Measurements from ENCODE around the gene NRIP3.
A peak's percentile ranks its signal among the peaks of the same experiment; 100 is the strongest.

NRIP3 gene

GRCh38 chr11:9003573-9004182 is at the start of gene NRIP3:
Gene NRIP3 (minus strand): TSS chr11:9004001. CDS start chr11:9003935, 66 bp downstream.
- peak; percentile 68 for DNase-seq

GRCh38 chr11:9052316-9052715 is 48.5 kb upstream of the NRIP3 start:
- no peak for DNase-seq

GRCh38 chr11:9049959-9050358 is 46.2 kb upstream of the NRIP3 start:
- no peak for DNase-seq

- peak; percentile 54 for DNase-seq
These were observed 44.2 kb upstream of the NRIP3 start for GRCh38 chr11:9047964-9048523.

- DNase-seq: no peak
These were observed 42.7 kb upstream of the NRIP3 start for GRCh38 chr11:9046481-9046880.

GRCh38 chr11:9042488-9042887 is 38.7 kb upstream of the NRIP3 start:
- DNase-seq: no peak

- DNase-seq: no peak
These were observed 37.9 kb upstream of the NRIP3 start for GRCh38 chr11:9041747-9042146.

- DNase-seq: no peak
These were observed 36.6 kb upstream of the NRIP3 start for GRCh38 chr11:9040410-9040809.

GRCh38 chr11:9039863-9040262 is 36.1 kb upstream of the NRIP3 start:
- DNase-seq: no peak

GRCh38 chr11:9039198-9039597 is 35.4 kb upstream of the NRIP3 start:
- no peak for DNase-seq

- DNase-seq: no peak
These were observed 34.7 kb upstream of the NRIP3 start for GRCh38 chr11:9038541-9038940.

- DNase-seq: no peak
These were observed 34.2 kb upstream of the NRIP3 start for GRCh38 chr11:9037963-9038362.

GRCh38 chr11:9037046-9037780 is 33.4 kb upstream of the NRIP3 start:
- DNase-seq: no peak

GRCh38 chr11:9030601-9031000 is 26.8 kb upstream of the NRIP3 start:
- DNase-seq: no peak

GRCh38 chr11:9029422-9029821 is 25.6 kb upstream of the NRIP3 start:
- DNase-seq: no peak

GRCh38 chr11:9028581-9028980 is 24.8 kb upstream of the NRIP3 start:
- no peak for DNase-seq

- DNase-seq: no peak
These were observed 21.5 kb upstream of the NRIP3 start for GRCh38 chr11:9025101-9025850.

- no peak for DNase-seq
These were observed 19.3 kb upstream of the NRIP3 start for GRCh38 chr11:9022961-9023680.

- DNase-seq: peak; percentile 24
These were observed 17.1 kb upstream of the NRIP3 start for GRCh38 chr11:9020916-9021315.

- DNase-seq: no peak
These were observed 16.1 kb upstream of the NRIP3 start for GRCh38 chr11:9019861-9020260.

GRCh38 chr11:9017773-9018172 is 14.0 kb upstream of the NRIP3 start:
- peak; percentile 25 for DNase-seq

GRCh38 chr11:9016916-9017642 is 13.3 kb upstream of the NRIP3 start:
- DNase-seq: no peak

Data from fibroblast of upper back skin (primary cell).